Naive B cell (primary cell): ENCODE data around the gene ATP6V0C. TPM values are rescaled to one million over a fixed set of nuclear protein-coding genes. Genes with fewer than 3 reads are reported as not detected.

Source experiments
- ATAC-seq, 2 donors: fragments of 150-1000 bp; cut with Tn5 transposase; 2 replicates each; pipeline ENCODE4 v1.10.0; 2021; ENCODE audit warnings: low read depth in 2 of 2, mild to moderate bottlenecking in 2 of 2, moderate library complexity in 2 of 2
- DNase-seq: peaks from one replicate; pipeline ENCODE4 v3.0.0; 2022
- H3K27ac Mint-ChIP-seq, 6 donors: one replicate each; pipeline ENCODE4 v1.8.0; 2020 to 2022; ENCODE audit warnings: mild to moderate bottlenecking in 6 of 6, mixed read lengths in 6 of 6, moderate library complexity in 5 of 6, inconsistent platforms in 2 of 6
- H3K27me3 Mint-ChIP-seq, 3 donors: one replicate each; pipeline ENCODE4 v1.8.0; 2021 to 2022; ENCODE audit warnings: mixed read lengths in 3 of 3, mild to moderate bottlenecking in 1 of 3
- H3K36me3 Mint-ChIP-seq, 2 donors: one replicate each; pipeline ENCODE4 v1.8.0; 2020 to 2022; ENCODE audit warnings: mixed read lengths in 2 of 2, inconsistent platforms in 1 of 2, mild to moderate bottlenecking in 1 of 2
- H3K4me1 Mint-ChIP-seq, 3 donors: one replicate each; pipeline ENCODE4 v1.8.0; 2020 to 2022; ENCODE audit warnings: mixed read lengths in 3 of 3, inconsistent platforms in 1 of 3, mild to moderate bottlenecking in 1 of 3, moderate library complexity in 1 of 3
- H3K4me3 Mint-ChIP-seq, 8 donors: one replicate each; pipeline ENCODE4 v1.8.0; 2020 to 2022; ENCODE audit warnings: mild to moderate bottlenecking in 8 of 8, mixed read lengths in 8 of 8, moderate library complexity in 8 of 8, inconsistent platforms in 2 of 8
- H3K9me3 Mint-ChIP-seq, 7 donors: one replicate each; pipeline ENCODE4 v1.8.0; 2020 to 2022; ENCODE audit warnings: mixed read lengths in 7 of 7, mild to moderate bottlenecking in 5 of 7, inconsistent platforms in 2 of 7, moderate library complexity in 1 of 7
- polyA plus RNA-seq, 6 donors: library from polyadenylated mRNA; unstranded; fragments of 300-500 nt; fragmentation: Illumina TruSeq; gene quantifications; one replicate each; pipeline ENCODE4 v1.2.3, GENCODE V29; 2021; ENCODE audit warnings: low read depth in 6 of 6

Gene ATP6V0C
- polyA plus RNA-seq, 6 donors from 2014 or later: 75.4 to 114 (median 98.1) TPM

- Mint-ChIP-seq H3K36me3 (no peaks in the 10 kb centered on the region), H3K27ac (peak overlapping the region in 1 of 6 donors; percentile 29), H3K4me3 (peak overlapping the region in 1 of 8 donors; percentile 53), H3K27me3 (no peaks in the 10 kb centered on the region), H3K4me1 (peaks cover 0 to 11% (median 2%) of the 10 kb centered on the region in 3 donors), H3K9me3 (no peaks in the 10 kb centered on the region)
- ATAC-seq (no peak), DNase-seq (no peak)
These were observed 13.8 kb upstream of the ATP6V0C start for GRCh38 chr16:2499890-2500429.

- ATAC-seq: no peak
- Mint-ChIP-seq H3K4me3 (no peak overlapping the region), H3K9me3 (no peaks in the 10 kb centered on the region), H3K27ac (no peak overlapping the region), H3K27me3 (no peaks in the 10 kb centered on the region), H3K36me3 (no peaks in the 10 kb centered on the region), H3K4me1 (peaks cover 3 to 11% (median 5%) of the 10 kb centered on the region in 3 donors)
- DNase-seq: no peak
These were observed 13.3 kb upstream of the ATP6V0C start for GRCh38 chr16:2500430-2500917.

- Mint-ChIP-seq H3K9me3 (no peaks in the 10 kb centered on the region), H3K27me3 (no peaks in the 10 kb centered on the region), H3K4me3 (no peak overlapping the region), H3K4me1 (peaks cover 4 to 16% (median 9%) of the 10 kb centered on the region in 3 donors), H3K36me3 (no peaks in the 10 kb centered on the region), H3K27ac (peak overlapping the region in 1 of 6 donors; percentile 52)
- DNase-seq (peak; percentile 78), ATAC-seq (peak; percentile 95 to 97)
These were observed 12.6 kb upstream of the ATP6V0C start for GRCh38 chr16:2500918-2501750.

- H3K27me3 Mint-ChIP-seq: no peaks in the 10 kb centered on the region
- H3K36me3 Mint-ChIP-seq: no peaks in the 10 kb centered on the region
- no peaks in the 10 kb centered on the region for H3K9me3 Mint-ChIP-seq
- peak overlapping the region in 1 of 6 donors; percentile 94 for H3K27ac Mint-ChIP-seq
- H3K4me3 Mint-ChIP-seq: no peak overlapping the region
- no peak for ATAC-seq
- no peak for DNase-seq
- peaks cover 9 to 23% (median 19%) of the 10 kb centered on the region in 3 donors for H3K4me1 Mint-ChIP-seq
These were observed 11.5 kb upstream of the ATP6V0C start for GRCh38 chr16:2501946-2502895.

GRCh38 chr16:2505695-2506094, 8.1 kb upstream of the ATP6V0C start:
- H3K4me3 Mint-ChIP-seq: peak overlapping the region in 4 of 8 donors; percentile 5 to 37 (median 14)
- no peak for ATAC-seq
- no peak for DNase-seq
- no peaks in the 10 kb centered on the region for H3K36me3 Mint-ChIP-seq
- H3K27ac Mint-ChIP-seq: peak overlapping the region in 4 of 6 donors; percentile 54 to 97 (median 91)
- no peaks in the 10 kb centered on the region for H3K27me3 Mint-ChIP-seq
- H3K4me1 Mint-ChIP-seq: peaks cover 33 to 56% (median 51%) of the 10 kb centered on the region in 3 donors
- no peaks in the 10 kb centered on the region for H3K9me3 Mint-ChIP-seq

GRCh38 chr16:2507052-2507659, 6.6 kb upstream of the ATP6V0C start:
- ATAC-seq (peak; percentile 88 to 90), DNase-seq (peak; percentile 84)
- Mint-ChIP-seq H3K9me3 (no peaks in the 10 kb centered on the region), H3K36me3 (no peaks in the 10 kb centered on the region), H3K27me3 (no peaks in the 10 kb centered on the region), H3K4me1 (peaks cover 45 to 65% (median 61%) of the 10 kb centered on the region in 3 donors), H3K4me3 (peak overlapping the region; percentile 2 to 88 (median 75)), H3K27ac (peak overlapping the region; percentile 86 to 99 (median 97))

GRCh38 chr16:2507665-2508064, 6.1 kb upstream of the ATP6V0C start:
- no peaks in the 10 kb centered on the region for H3K36me3 Mint-ChIP-seq
- peak overlapping the region; percentile 41 to 99 (median 97) for H3K27ac Mint-ChIP-seq
- peak overlapping the region in 7 of 8 donors; percentile 2 to 90 (median 77) for H3K4me3 Mint-ChIP-seq
- H3K4me1 Mint-ChIP-seq: peaks cover 50 to 70% (median 66%) of the 10 kb centered on the region in 3 donors
- H3K27me3 Mint-ChIP-seq: no peaks in the 10 kb centered on the region
- H3K9me3 Mint-ChIP-seq: no peaks in the 10 kb centered on the region
- ATAC-seq: peak in 1 of 2 donors; percentile 2
- DNase-seq: no peak

- H3K27ac Mint-ChIP-seq: peak overlapping the region; percentile 97 to 100 (median 99)
- H3K27me3 Mint-ChIP-seq: no peaks in the 10 kb centered on the region
- no peak for ATAC-seq
These were observed 4.9 kb upstream of the ATP6V0C start for GRCh38 chr16:2508722-2509400.

GRCh38 chr16:2511128-2511800, 2.5 kb upstream of the ATP6V0C start:
- Mint-ChIP-seq H3K9me3 (no peaks in the 10 kb centered on the region), H3K27ac (peak overlapping the region in 5 of 6 donors; percentile 85 to 100 (median 99)), H3K36me3 (peaks cover 0 to 3% of the 10 kb centered on the region in 2 donors), H3K4me1 (peaks cover 61 to 87% (median 87%) of the 10 kb centered on the region in 3 donors), H3K27me3 (no peaks in the 10 kb centered on the region), H3K4me3 (peak overlapping the region in 5 of 8 donors; percentile 42 to 90 (median 64))
- no peak for ATAC-seq
- no peak for DNase-seq

More at GRCh38 chr16:2508722-2509400, 4.9 kb upstream of the ATP6V0C start:
- no peaks in the 10 kb centered on the region for H3K9me3 Mint-ChIP-seq
- peaks cover 54 to 79% (median 74%) of the 10 kb centered on the region in 3 donors for H3K4me1 Mint-ChIP-seq
- no peak for DNase-seq
- peak overlapping the region in 7 of 8 donors; percentile 12 to 90 (median 82) for H3K4me3 Mint-ChIP-seq
- H3K36me3 Mint-ChIP-seq: no peaks in the 10 kb centered on the region

- Mint-ChIP-seq H3K4me1 (peaks cover 66 to 90% (median 87%) of the 10 kb centered on the region in 3 donors), H3K9me3 (no peaks in the 10 kb centered on the region), H3K27ac (peak overlapping the region; percentile 92 to 100 (median 98)), H3K27me3 (no peaks in the 10 kb centered on the region), H3K36me3 (peaks cover 0 to 9% of the 10 kb centered on the region in 2 donors), H3K4me3 (peak overlapping the region; percentile 81 to 94 (median 90))
- DNase-seq: no peak
- ATAC-seq: no peak
These were observed 1.6 kb upstream of the ATP6V0C start for GRCh38 chr16:2511996-2512734.

GRCh38 chr16:2512735-2513404, 882 bp upstream of the ATP6V0C start:
- H3K27ac Mint-ChIP-seq: peak overlapping the region; percentile 96 to 100 (median 98)
- DNase-seq (no peak), ATAC-seq (peak in 1 of 2 donors; percentile 2)
- peaks cover 66 to 90% (median 87%) of the 10 kb centered on the region in 3 donors for H3K4me1 Mint-ChIP-seq
- no peaks in the 10 kb centered on the region for H3K9me3 Mint-ChIP-seq
- peak overlapping the region; percentile 81 to 94 (median 91) for H3K4me3 Mint-ChIP-seq
- no peaks in the 10 kb centered on the region for H3K27me3 Mint-ChIP-seq
- peaks cover 0 to 9% of the 10 kb centered on the region in 2 donors for H3K36me3 Mint-ChIP-seq
